GM04503 (cell line): Measurements from ENCODE around the gene CD48.

ENCODE experiments used
- DNase-seq: peaks from one replicate; pipeline ENCODE4 v3.0.0-alpha.2; 2012; ENCODE audit warnings: low read depth

The CD48 gene

DNA sequence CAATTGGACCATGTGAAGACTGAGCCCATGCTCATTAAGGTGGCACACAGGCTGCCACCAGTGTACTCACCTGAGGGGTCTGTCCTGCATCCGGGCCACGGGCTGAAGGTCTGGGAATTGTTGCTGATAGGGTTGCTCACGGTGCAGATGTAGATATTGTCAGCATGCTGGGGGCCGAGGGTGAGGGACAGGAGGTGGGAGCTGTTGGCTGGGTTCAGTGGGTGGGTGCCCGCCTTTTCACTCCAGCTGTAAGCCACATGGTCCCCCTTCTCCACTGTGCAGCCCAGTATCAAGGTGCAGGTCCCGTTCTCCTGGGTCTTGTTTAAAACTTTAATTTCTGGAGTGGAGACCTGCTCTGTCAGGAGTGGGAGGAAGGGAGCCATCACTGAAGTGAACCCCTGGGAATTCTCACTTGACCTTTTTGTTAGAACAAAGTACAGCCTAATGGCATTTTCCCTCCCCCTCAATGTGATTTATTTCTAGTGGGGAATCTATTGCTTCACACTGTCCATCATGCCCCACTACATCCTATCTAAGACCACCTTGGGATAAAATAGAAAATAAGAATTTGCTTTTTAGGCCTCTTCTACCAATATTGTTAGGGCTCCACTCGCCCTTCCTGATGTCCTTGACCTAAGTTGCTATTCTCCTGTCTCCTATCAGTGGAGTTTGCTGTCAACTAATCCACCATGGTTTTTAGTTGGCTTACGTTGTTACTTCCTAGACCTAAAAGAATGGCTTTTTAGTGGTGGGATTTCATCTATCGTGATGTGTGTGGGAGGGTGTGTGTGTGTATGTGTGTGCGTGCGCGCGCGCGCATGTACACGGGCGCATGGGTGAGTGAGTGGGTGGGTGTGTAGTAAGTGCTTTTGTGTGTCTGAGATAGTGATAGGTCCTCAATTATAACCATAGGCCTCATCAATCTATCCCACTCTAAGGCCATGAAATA lies 76.8 kb downstream of the CD48 start:
- no peak for DNase-seq

DNA sequence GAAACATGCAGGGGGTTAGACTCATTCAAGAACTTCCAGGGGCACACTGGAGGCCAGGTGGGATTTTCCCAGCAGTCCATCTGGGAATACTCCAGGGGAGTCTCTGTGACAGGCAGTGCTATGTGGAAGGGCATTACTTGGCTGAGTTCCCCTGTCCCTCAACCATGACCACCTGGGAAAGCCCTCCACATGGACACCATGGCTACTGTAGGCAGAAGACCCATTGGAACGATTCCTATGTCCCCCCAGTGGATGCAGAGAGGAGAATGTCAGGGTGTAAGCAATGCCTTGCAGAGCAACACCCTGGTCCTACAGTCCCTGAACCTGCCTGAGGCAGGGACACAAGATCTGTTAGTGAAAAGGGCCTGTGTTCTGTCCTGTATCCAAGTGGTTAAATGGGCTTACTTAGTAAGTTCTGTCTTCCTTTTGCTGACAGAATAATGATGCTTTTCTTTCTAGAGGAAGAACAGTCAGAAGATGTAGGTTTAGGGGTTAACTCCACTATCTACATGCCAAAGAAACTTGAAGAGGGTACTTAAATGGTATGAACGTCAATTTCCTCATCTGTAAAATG lies 78.2 kb downstream of the CD48 start:
- no peak for DNase-seq

DNA sequence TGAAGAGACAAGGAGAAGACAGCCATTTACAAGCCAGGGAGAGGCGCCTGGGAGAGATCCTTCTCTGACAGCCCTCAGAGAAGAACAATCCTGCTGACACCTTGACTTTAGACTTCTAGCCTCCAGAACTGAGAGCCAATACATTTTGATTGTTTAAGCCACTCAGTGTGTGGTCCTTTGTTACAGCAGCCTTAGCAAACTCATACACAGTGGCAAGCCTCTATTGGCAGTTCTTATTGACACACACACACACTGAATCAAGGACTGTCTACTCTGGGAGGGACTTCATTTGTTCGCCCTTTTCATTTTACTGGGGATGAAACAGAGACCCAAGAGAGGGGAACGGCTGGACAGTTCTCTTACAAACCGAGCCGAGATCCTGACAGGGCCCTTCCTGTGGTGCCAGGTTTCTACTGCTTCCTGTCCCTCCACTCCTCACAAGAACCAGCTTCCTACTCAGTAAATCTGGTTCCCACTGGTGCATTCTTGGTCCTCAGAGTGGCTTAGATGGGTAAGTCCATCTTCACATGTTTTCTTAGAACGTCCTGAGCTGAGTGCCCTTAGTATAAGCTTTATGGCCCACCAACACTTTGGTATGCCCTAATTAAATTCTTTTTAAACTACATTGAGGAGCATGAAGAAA lies 79.5 kb downstream of the CD48 start:
- DNase-seq = no peak

DNA sequence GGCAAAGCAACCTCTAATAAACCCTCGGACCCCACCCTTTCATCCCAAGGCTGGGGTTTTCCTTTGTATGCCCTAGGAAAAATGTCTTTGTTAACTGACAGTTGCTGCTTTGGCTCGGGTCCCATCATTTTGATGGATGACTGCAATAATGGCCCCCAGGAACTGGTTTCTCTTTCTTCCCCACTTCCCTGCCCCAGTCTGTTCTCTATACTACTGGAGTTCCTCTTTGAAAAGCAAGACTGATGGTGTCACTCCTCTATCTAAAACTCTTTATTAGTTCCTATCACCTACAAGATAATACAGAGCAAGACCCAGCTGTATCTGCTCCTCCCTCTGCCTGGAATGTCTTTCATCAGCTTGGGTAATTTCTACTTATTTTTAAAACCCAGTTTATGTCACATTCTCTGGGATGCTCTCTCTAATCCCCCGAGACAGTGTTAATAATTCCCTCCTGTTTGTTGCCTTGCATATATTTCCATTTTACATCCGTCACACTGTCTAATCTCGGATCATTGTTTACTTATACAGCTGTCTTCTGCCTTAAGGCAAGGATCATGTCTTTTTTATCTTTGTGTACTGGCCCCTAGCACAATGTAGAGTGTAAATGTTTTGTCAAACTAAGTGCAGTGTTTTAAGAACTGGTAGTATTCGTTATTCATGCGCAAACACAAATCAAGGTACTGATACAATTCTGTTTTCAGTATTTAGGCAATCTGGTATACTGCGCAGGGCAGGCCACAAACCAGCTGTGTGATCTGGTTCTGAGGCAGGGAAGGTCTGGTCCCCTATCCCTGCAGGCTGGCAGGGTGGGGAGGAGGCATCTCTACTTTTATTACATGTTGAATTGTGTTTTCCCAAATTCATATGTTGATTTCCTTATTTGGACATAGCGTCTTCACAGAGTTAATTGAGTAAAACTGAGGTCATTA lies 80.8 kb downstream of the CD48 start:
- DNase-seq = no peak

DNA sequence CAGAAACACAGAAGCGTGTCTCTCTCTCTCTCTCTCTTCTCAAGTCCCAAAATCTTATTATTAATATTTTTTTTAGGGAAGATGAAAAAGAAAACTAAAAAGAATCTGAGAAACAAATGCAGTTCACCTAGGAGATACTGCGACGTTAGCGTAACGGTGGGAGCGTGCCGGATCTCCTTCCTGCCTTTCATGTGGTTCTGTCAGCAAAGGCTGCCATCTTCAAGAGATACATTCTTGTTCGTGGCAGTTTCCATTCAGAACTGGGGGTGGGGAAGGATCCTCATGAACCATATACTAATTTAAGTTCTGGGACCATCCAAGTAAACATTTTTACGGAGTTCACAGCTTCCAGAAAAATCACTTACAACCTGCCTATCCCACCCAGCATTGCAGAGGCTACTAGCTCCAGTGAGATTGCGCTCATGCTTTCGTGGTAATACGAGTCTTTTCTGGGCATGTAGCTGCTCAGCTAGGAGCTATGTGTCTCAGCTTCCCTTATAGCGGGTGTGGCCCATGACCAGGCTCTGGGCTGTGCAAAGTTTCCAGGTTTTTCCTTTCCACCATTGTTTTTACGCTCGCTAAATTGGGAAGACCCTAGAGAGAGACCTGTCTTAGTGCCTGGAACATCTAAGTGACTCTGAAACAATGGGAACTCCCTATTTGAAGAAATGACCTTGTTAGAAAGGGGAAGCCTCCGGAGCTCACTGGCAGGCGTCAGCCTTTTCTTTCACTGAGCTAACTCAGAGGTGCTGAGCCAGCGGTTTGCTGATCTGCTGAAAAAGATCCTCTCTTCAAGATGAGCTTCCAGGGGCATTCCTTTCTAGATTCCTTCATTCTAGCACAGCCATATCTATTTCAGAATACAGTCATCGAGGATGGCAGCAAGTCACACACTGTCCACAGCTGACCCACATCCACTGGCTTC lies 82.1 kb downstream of the CD48 start:
- DNase-seq = no peak

DNA sequence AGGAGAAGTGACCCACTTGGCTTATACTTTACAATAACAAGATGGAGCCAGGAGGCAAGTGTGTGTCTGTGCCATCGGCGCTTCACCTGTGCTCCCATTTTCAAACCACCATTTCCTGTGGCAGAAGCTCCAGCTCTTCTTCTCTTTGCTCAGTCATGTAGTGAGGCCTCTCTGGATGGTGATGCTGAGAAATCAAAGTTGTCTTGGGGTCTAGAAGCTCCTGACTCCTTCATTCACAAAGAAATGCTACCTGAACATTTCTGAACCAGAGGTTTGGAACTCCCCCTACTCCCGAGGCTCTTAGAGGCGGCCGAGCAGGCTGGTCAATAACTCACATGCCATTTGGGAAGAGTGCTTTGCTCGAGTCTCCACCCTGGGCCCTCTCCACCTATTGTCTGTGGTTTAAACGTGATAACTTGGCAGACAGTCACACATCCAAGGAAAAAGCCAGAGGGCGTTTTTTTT lies 82.8 kb downstream of the CD48 start:
- DNase-seq = no peak
